Measurements from ENCODE around the gene PCYT1A. TPM values are rescaled to one million over a fixed set of nuclear protein-coding genes. Genes with fewer than 3 reads are reported as not detected.

Gene PCYT1A
- total and polyA plus RNA-seq, 10 of the 15 experiments (the other 5 are each of a cell fraction or from before 2014, with no cell fraction given) = 10.8 to 64.3 (median 48.6) TPM

- DNase-seq (ENCODE audit: low read depth, low spot score) = no peak
- SMC1A ChIA-PET (ENCODE audit: uncharacterized antibody, unreplicated experiment) = interaction anchor here (0.9 to 8.2 kb wide), 3 partner anchors 8 to 114 kb away, joined by 3 to 108 read pairs (median 77); no protein-coding TSS in a partner anchor
- Histone ChIP-seq H3K79me2 (ENCODE audit: control insufficient read depth, insufficient read depth, low read length) (no peaks in the 10 kb centered on the region; the same call in 1 of the 2 replicates), H4K20me1 (ENCODE audit: control insufficient read depth, insufficient read depth) (no peaks in the 10 kb centered on the region), H3K36me3 (ENCODE audit: control insufficient read depth in 2 of 2, insufficient read depth in 2 of 2, low read length in 1 of 2) (no peaks in the 10 kb centered on the region), H3K4me3 (no peak overlapping the region), H3K9ac (ENCODE audit: control insufficient read depth, insufficient read depth, low read length) (0 out of 2 replicates have a peak overlapping the region, but pooled peaks have one; percentile 9), H3K4me1 (ENCODE audit: control insufficient read depth, insufficient read depth, low read length) (peaks cover 66% of the 10 kb centered on the region), H3K27ac (ENCODE audit: control insufficient read depth, insufficient read depth) (no peak overlapping the region), H3K4me2 (ENCODE audit: control insufficient read depth, insufficient read depth) (no peak overlapping the region), H3K27me3 (replicated peaks in 1 of 2; ENCODE audit: control insufficient read depth in 2 of 2, insufficient read depth in 2 of 2, low read length in 1 of 2) (no peaks in the 10 kb centered on the region), H3K9me3 (replicated peaks; ENCODE audit: control insufficient read depth, insufficient read depth, low read length) (no peaks in the 10 kb centered on the region), H2AFZ (ENCODE audit: control insufficient read depth, low read depth, low read length) (0 out of 2 replicates have a peak overlapping the region, but pooled peaks have one; percentile 10)
- CTCF ChIA-PET = interaction anchor here (1.0 to 6.6 kb wide), 2 partner anchors 98 to 117 kb away, joined by 3 to 121 read pairs; no protein-coding TSS in a partner anchor
- ATAC-seq = no peak
- WGBS (ENCODE audit: insufficient coverage, insufficient replicate concordance, low lambda C conversion rate, missing lambda C conversion rate) = 44% methylated on average over 16 of the region's 16 CpGs
- TF ChIP-seq JUND (IDR thresholded peaks at IDR 0.05; ENCODE audit: low read depth, low read length) (no peak), EED (IDR thresholded peaks at IDR 0.05; ENCODE audit: low read depth) (0 out of 2 replicates have a peak, but pooled peaks have one; percentile 10), SREBF2 (IDR thresholded peaks at IDR 0.05; ENCODE audit: low read length) (no peak)
- RAD21 ChIA-PET (ENCODE audit: unreplicated experiment) = interaction anchor here (0.8 to 6.5 kb wide), 5 partner anchors 9 to 116 kb away, joined by 3 to 113 read pairs (median 3); no protein-coding TSS in a partner anchor
- POLR2A ChIA-PET = interaction anchor here (0.8 to 6.1 kb wide), 4 partner anchors 9 to 111 kb away, joined by 3 to 61 read pairs (median 6); no protein-coding TSS in a partner anchor
- intact Hi-C loops (cut with micrococcal nuclease; ENCODE audit: unreplicated experiment) = loop anchor here (10.0 kb wide), 1 partner anchor 285 kb away; the partner anchor contains the start of gene TNK2
- no peak for FAIRE-seq
- no TSS peak for BruUV-seq (replicated peaks)
- in situ Hi-C loops (cut with MboI) = loop anchor here (5.0 kb wide), 1 partner anchor 112 kb away; no protein-coding TSS in a partner anchor
Observed at GRCh38 chr3:196189566-196190347, 97.8 kb downstream of the PCYT1A start.

Measured in GM12878 (cell line).